ENCODE results near the gene SLC39A1. TPM values are rescaled to one million over a fixed set of nuclear protein-coding genes. Genes with fewer than 3 reads are reported as not detected.
"Not testable (repeated sequence)": the region's sequence is repeated elsewhere in the genome, so short reads cannot be mapped to it uniquely, and the experiment has no call there.

Gene SLC39A1
- total RNA-seq, 2 experiments from 2014 or later, result 41.6 to 44.2 TPM

DNA sequence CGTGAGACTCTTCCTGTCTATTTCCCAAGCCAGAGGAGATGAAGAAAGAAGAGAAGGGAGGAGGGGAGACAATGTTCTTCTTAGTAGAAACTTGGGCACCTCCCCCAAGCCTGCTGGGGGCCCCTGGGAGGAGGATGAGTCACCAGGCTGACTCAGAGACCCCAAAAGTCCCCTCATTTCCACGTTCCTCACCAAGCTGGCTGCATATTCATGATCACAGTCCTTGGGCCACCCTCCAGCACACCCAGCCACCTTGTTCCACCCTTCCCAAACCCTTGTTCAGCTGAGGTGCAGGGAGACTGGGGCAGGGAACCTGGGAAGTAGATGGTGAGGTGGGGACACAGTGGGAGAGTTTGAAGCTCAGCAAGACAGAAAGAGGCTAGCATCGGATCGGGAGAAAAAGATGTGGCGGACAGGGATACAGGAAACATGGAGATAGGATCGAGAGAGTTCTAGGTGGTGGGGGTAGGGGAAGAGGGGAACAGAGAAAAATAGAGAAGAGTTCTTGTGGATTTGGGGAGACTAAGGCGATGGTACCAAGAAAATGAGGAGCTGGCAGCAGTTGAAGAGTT, 22.1 kb upstream of the SLC39A1 start:
- DNase-seq (ENCODE audit: low spot score), result no peak
- no peak overlapping the region; the same call in 1 of the 2 replicates for H3K4me2 ChIP-seq (ENCODE audit: low read length)
- intact Hi-C loops (cut with micrococcal nuclease; ENCODE audit: unreplicated experiment), result loop anchor here (10.0 kb wide), 1 partner anchor 471 kb away; no protein-coding TSS in a partner anchor
- H3K4me3 ChIP-seq (ENCODE audit: low read depth, low read length, poor library complexity, severe bottlenecking), result no peak overlapping the region
- no TSS peak for BruUV-seq (replicated peaks)
- H3K27ac ChIP-seq (ENCODE audit: low read depth, low read length, poor library complexity, severe bottlenecking), result no peak overlapping the region
- peak overlapping the region; percentile 98; the same call in 1 of the 2 replicates for H2AFZ ChIP-seq (ENCODE audit: low read length)
- peaks cover 37% of the 10 kb centered on the region for H3K4me1 ChIP-seq (ENCODE audit: insufficient read depth, low read length, poor library complexity, severe bottlenecking)
- H3K9me3 ChIP-seq (ENCODE audit: low read length), result no peaks in the 10 kb centered on the region
- H3K9me2 ChIP-seq (ENCODE audit: insufficient read depth, low read length), result no peaks in the 10 kb centered on the region
- H3K79me2 ChIP-seq (ENCODE audit: insufficient read depth, low read depth, low read length), result no peaks in the 10 kb centered on the region
- CTCF ChIA-PET (ENCODE audit: unreplicated experiment), result interaction anchor here (0.8 kb wide), 1 partner anchor 187 kb away, joined by 3 read pairs; no protein-coding TSS in a partner anchor
- POLR2A ChIA-PET, result interaction anchor here (1.0 to 1.8 kb wide), 3 partner anchors 8 to 22 kb away, joined by 4 to 5 read pairs (median 5); partner anchors contain the start of genes JTB and SLC39A1
- no peaks in the 10 kb centered on the region for H3K36me3 ChIP-seq (ENCODE audit: insufficient read depth, low read length)
- TF ChIP-seq EZH2phosphoT487 (IDR thresholded peaks at IDR 0.05; ENCODE audit: borderline replicate concordance, low read depth, low read length), result no peak
- TF ChIP-seq, protein P1, sequence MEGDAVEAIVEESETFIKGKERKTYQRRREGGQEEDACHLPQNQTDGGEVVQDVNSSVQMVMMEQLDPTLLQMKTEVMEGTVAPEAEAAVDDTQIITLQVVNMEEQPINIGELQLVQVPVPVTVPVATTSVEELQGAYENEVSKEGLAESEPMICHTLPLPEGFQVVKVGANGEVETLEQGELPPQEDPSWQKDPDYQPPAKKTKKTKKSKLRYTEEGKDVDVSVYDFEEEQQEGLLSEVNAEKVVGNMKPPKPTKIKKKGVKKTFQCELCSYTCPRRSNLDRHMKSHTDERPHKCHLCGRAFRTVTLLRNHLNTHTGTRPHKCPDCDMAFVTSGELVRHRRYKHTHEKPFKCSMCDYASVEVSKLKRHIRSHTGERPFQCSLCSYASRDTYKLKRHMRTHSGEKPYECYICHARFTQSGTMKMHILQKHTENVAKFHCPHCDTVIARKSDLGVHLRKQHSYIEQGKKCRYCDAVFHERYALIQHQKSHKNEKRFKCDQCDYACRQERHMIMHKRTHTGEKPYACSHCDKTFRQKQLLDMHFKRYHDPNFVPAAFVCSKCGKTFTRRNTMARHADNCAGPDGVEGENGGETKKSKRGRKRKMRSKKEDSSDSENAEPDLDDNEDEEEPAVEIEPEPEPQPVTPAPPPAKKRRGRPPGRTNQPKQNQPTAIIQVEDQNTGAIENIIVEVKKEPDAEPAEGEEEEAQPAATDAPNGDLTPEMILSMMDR (conservative IDR thresholded peaks at IDR 0.05; ENCODE audit: low read length), result no peak
- H4K20me1 ChIP-seq (ENCODE audit: insufficient read depth, low read length), result no peaks in the 10 kb centered on the region

DNA sequence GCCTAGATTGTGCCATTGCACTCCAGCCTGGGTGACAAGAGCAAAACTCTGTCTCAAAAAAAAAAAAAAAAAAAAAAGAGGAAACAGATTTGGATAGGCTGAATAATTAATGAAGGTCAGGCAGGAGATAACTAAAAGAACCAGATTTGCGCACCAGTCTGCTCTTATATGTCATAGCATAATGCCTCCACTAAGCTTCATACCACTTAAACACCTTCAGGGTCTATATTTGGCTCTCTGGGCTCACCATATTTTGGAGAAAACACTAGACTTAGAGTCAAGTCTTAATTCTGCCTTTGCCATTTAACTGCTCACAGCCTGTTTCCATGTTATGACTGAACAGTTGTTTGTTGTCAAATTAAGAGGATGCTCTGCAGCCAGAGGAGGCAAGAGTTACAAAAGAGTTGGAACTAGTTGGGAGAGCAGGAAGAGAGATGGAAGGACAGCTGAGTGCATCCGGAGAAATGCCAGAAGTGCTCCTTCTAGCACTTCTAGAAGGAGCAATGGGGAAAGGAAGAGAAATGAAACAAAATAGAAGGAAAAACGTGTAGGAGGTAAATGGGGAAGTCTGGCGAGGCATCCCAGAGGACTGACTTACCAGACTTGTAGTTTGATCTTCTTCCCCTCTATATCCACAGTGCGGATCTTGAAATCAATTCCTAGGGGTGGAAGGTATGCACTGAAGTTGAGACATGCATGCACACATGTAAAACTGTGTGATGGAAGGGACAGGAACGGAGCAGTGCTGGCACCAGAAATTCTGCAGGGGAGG, 21.0 kb upstream of the SLC39A1 start:
- Histone ChIP-seq H3K36me3 (ENCODE audit: insufficient read depth, low read length) (no peaks in the 10 kb centered on the region), H3K9me2 (ENCODE audit: insufficient read depth, low read length) (no peaks in the 10 kb centered on the region), H2AFZ (ENCODE audit: low read length) (peak overlapping the region; percentile 98; the same call in 1 of the 2 replicates), H3K4me2 (ENCODE audit: low read length) (peak overlapping the region; percentile 4; the same call in 1 of the 2 replicates), H4K20me1 (ENCODE audit: insufficient read depth, low read length) (no peaks in the 10 kb centered on the region), H3K4me1 (ENCODE audit: insufficient read depth, low read length, poor library complexity, severe bottlenecking) (peaks cover 31% of the 10 kb centered on the region), H3K4me3 (ENCODE audit: low read depth, low read length, poor library complexity, severe bottlenecking) (no peak overlapping the region), H3K27ac (ENCODE audit: low read depth, low read length, poor library complexity, severe bottlenecking) (no peak overlapping the region), H3K9me3 (ENCODE audit: low read length) (no peaks in the 10 kb centered on the region), H3K79me2 (ENCODE audit: insufficient read depth, low read depth, low read length) (peaks cover under 1% of the 10 kb centered on the region; the same call in 1 of the 2 replicates)
- BruUV-seq (replicated peaks), result no TSS peak
- POLR2A ChIA-PET, result interaction anchor here (0.6 to 1.0 kb wide), 3 partner anchors 21 to 175 kb away, joined by 3 to 5 read pairs (median 3); partner anchors contain the start of gene SLC39A1
- intact Hi-C loops (cut with micrococcal nuclease; ENCODE audit: unreplicated experiment), result loop anchor here (10.0 kb wide), 1 partner anchor 470 kb away; no protein-coding TSS in a partner anchor
- DNase-seq (ENCODE audit: low spot score), result no peak
- CTCF ChIA-PET (ENCODE audit: unreplicated experiment), result no interaction called here
- TF ChIP-seq EZH2phosphoT487 (IDR thresholded peaks at IDR 0.05; ENCODE audit: borderline replicate concordance, low read depth, low read length), result no peak
- TF ChIP-seq, protein P1 (conservative IDR thresholded peaks at IDR 0.05; ENCODE audit: low read length), result no peak

DNA sequence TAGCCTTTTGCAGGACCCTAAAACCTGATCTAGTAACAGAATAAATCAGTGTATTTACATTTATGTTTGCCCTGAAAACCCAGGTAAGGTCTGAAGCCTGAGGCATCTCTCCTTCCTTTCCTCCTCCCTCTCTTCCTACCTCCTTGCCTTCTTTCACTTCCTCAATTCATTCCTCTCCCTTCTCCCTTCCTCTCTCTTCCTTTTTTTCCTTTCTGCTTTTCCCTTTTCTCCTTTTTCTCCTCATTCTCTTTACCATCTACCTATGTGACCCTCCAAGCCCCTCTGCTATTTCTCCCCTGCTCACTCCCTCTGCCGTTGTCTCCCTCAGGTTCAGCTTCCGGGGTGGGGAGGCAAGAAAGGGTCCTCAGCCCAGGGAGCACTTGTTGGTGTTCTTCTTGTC, 18.4 kb upstream of the SLC39A1 start:
- H3K9me3 ChIP-seq (ENCODE audit: low read length); BruUV-seq (replicated peaks); H4K20me1 ChIP-seq (ENCODE audit: insufficient read depth, low read length); H3K4me3 ChIP-seq (ENCODE audit: low read depth, low read length, poor library complexity, severe bottlenecking); DNase-seq (ENCODE audit: low spot score); H3K4me2 ChIP-seq (ENCODE audit: low read length); POLR2A ChIA-PET; H2AFZ ChIP-seq (ENCODE audit: low read length); H3K36me3 ChIP-seq (ENCODE audit: insufficient read depth, low read length); CTCF ChIA-PET (ENCODE audit: unreplicated experiment); H3K9me2 ChIP-seq (ENCODE audit: insufficient read depth, low read length); H3K27ac ChIP-seq (ENCODE audit: low read depth, low read length, poor library complexity, severe bottlenecking): not testable (repeated sequence)
- intact Hi-C loops (cut with micrococcal nuclease; ENCODE audit: unreplicated experiment), result loop anchor here (10.0 kb wide), 1 partner anchor 467 kb away; no protein-coding TSS in a partner anchor
- H3K4me1 ChIP-seq (ENCODE audit: insufficient read depth, low read length, poor library complexity, severe bottlenecking), result peaks cover 32% of the 10 kb centered on the region
- H3K79me2 ChIP-seq (ENCODE audit: insufficient read depth, low read depth, low read length), result peaks cover 20% of the 10 kb centered on the region

DNA sequence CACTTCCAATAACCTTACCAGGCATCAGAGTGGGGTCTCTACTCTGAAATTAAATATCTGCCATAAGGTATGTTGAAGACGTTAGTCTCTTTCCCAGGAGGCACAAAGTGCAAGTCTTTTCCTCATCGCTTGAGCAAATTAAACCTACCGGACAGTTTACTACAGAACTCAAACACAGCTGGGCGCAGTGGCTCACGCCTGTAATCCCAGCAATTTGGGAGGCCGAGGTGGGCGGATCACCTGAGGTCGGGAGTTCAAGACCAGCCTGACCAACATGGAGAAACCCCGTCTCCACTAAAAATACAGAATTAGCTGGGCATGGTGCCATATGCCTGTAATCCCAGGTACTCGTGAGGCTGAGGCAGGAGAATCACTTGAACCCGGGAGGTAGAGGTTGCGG, 15.8 kb upstream of the SLC39A1 start:
- H3K27ac ChIP-seq (ENCODE audit: low read depth, low read length, poor library complexity, severe bottlenecking); H2AFZ ChIP-seq (ENCODE audit: low read length); BruUV-seq (replicated peaks); intact Hi-C loops (cut with micrococcal nuclease; ENCODE audit: unreplicated experiment); DNase-seq (ENCODE audit: low spot score); H3K9me3 ChIP-seq (ENCODE audit: low read length); H3K9me2 ChIP-seq (ENCODE audit: insufficient read depth, low read length); H4K20me1 ChIP-seq (ENCODE audit: insufficient read depth, low read length): not testable (repeated sequence)
- Histone ChIP-seq H3K4me2 (ENCODE audit: low read length) (peak overlapping the region; percentile 82), H3K36me3 (ENCODE audit: insufficient read depth, low read length) (peaks cover 22% of the 10 kb centered on the region), H3K79me2 (ENCODE audit: insufficient read depth, low read depth, low read length) (peaks cover 37% of the 10 kb centered on the region), H3K4me1 (ENCODE audit: insufficient read depth, low read length, poor library complexity, severe bottlenecking) (peaks cover 22% of the 10 kb centered on the region), H3K4me3 (ENCODE audit: low read depth, low read length, poor library complexity, severe bottlenecking) (peak overlapping the region; percentile 86)
- ChIA-PET POLR2A (interaction anchor here (0.6 to 5.1 kb wide), 6 partner anchors 12 to 155 kb away, joined by 4 to 54 read pairs (median 5); partner anchors contain the start of genes CREB3L4, RPS27 and SLC39A1), CTCF (ENCODE audit: unreplicated experiment) (interaction anchor here (1.7 kb wide), 1 partner anchor 8 kb away, joined by 6 read pairs; the partner anchor contains the start of gene RAB13)
